H9 (cell line): ENCODE measurements around the gene TATDN2. TPM values are rescaled to one million over a fixed set of nuclear protein-coding genes. Genes with fewer than 3 reads are reported as not detected.

Experiments
- DNase-seq: peaks from one replicate; pipeline ENCODE4 v3.0.0-alpha.2; 2017
- H2AFZ ChIP-seq: one replicate; pipeline ENCODE4 v1.6.1; 2013; ENCODE audit warnings: mild to moderate bottlenecking, low read length, control low read depth, moderate library complexity
- H2AK5ac ChIP-seq: 2 replicates; pipeline ENCODE4 v1.6.1; 2013; ENCODE audit warnings: low read length, control low read depth, mixed read lengths; ENCODE audit not compliant: insufficient read length
- H2BK120ac ChIP-seq: one replicate; pipeline ENCODE4 v1.6.1; 2013; ENCODE audit warnings: low read depth, mild to moderate bottlenecking, low read length, control low read depth, inconsistent platforms; ENCODE audit not compliant: poor library complexity, severe bottlenecking
- H2BK12ac ChIP-seq: 2 replicates; pipeline ENCODE4 v1.6.1; 2013; ENCODE audit warnings: low read length, control low read depth, mixed read lengths, low read depth; ENCODE audit not compliant: insufficient read length
- H2BK15ac ChIP-seq: 2 replicates; pipeline ENCODE4 v1.6.1; 2013; ENCODE audit warnings: low read depth, low read length, control low read depth
- H2BK20ac ChIP-seq: one replicate; pipeline ENCODE4 v1.6.1; 2013; ENCODE audit warnings: low read depth, mild to moderate bottlenecking, low read length, control low read depth, inconsistent platforms; ENCODE audit not compliant: poor library complexity, severe bottlenecking
- H2BK5ac ChIP-seq: 2 replicates; pipeline ENCODE4 v1.6.1; 2013; ENCODE audit warnings: low read length, control low read depth, mixed read lengths; ENCODE audit not compliant: insufficient read length
- H3K14ac ChIP-seq: 2 replicates; pipeline ENCODE4 v1.6.1; 2013; ENCODE audit warnings: low read length, control low read depth; ENCODE audit not compliant: insufficient read depth
- H3K18ac ChIP-seq: 2 replicates; pipeline ENCODE4 v1.6.1; 2013; ENCODE audit warnings: low read depth, mild to moderate bottlenecking, mixed read lengths, low read length, control low read depth; ENCODE audit not compliant: insufficient read length
- H3K23ac ChIP-seq: 2 replicates; pipeline ENCODE4 v1.6.1; 2013; ENCODE audit warnings: low read length, control low read depth, mixed read lengths, low read depth; ENCODE audit not compliant: insufficient read length
- H3K23me2 ChIP-seq: 2 replicates; pipeline ENCODE4 v1.6.1; 2013; ENCODE audit warnings: low read depth, mild to moderate bottlenecking, mixed read lengths, low read length, control low read depth; ENCODE audit not compliant: insufficient read length, poor library complexity, severe bottlenecking
- H3K27ac ChIP-seq: 2 replicates; pipeline ENCODE4 v1.5.1; 2013; ENCODE audit warnings: low read length, control low read depth, mixed read lengths, low read depth; ENCODE audit not compliant: insufficient read length
- H3K27me3 ChIP-seq: 2 replicates; pipeline ENCODE4 v1.6.1; 2013; ENCODE audit warnings: low read length, control low read depth, inconsistent platforms; ENCODE audit not compliant: insufficient read depth
- H3K4ac ChIP-seq: 2 replicates; pipeline ENCODE4 v1.6.1; 2013; ENCODE audit warnings: low read depth, mild to moderate bottlenecking, control low read depth, inconsistent platforms, low read length, moderate library complexity
- H3K4me1 ChIP-seq: 2 replicates; pipeline ENCODE4 v1.6.1; 2013; ENCODE audit warnings: low read length, control low read depth, inconsistent platforms; ENCODE audit not compliant: insufficient read depth
- H3K4me2 ChIP-seq: 2 replicates; pipeline ENCODE4 v1.6.1; 2013; ENCODE audit warnings: low read length, control low read depth, mixed read lengths; ENCODE audit not compliant: insufficient read length, insufficient read depth
- H3K56ac ChIP-seq: 2 replicates; pipeline ENCODE4 v1.6.1; 2013; ENCODE audit warnings: low read depth, mild to moderate bottlenecking, mixed read lengths, low read length, control low read depth; ENCODE audit not compliant: insufficient read length
- H3K79me1 ChIP-seq: 2 replicates; pipeline ENCODE4 v1.6.1; 2013; ENCODE audit warnings: low read depth, mild to moderate bottlenecking, moderate library complexity, low read length, control low read depth, inconsistent platforms; ENCODE audit not compliant: insufficient read depth, poor library complexity, severe bottlenecking
- H3K79me2 ChIP-seq: 2 replicates; pipeline ENCODE4 v1.6.1; 2013; ENCODE audit warnings: low read length, control low read depth, inconsistent platforms; ENCODE audit not compliant: insufficient read depth
- H3K9ac ChIP-seq: 2 replicates; pipeline ENCODE4 v1.6.1; 2013; ENCODE audit warnings: low read length, control low read depth, mixed read lengths; ENCODE audit not compliant: insufficient read length; ENCODE audit errors: extremely low read depth
- H3K9me3 ChIP-seq: one replicate; pipeline ENCODE4 v1.6.1; 2013; ENCODE audit warnings: low read depth, low read length, inconsistent platforms; ENCODE audit not compliant: control insufficient read depth
- H3T11ph ChIP-seq: one replicate; pipeline ENCODE4 v1.6.1; 2013; ENCODE audit warnings: mild to moderate bottlenecking, low read length, control low read depth, inconsistent platforms
- H4K20me1 ChIP-seq: one replicate; pipeline ENCODE4 v1.6.1; 2013; ENCODE audit not compliant: control insufficient read depth, insufficient read length, insufficient read depth
- H4K5ac ChIP-seq: 2 replicates; pipeline ENCODE4 v1.6.1; 2013; ENCODE audit warnings: low read depth, mild to moderate bottlenecking, mixed read lengths, low read length, control low read depth; ENCODE audit not compliant: insufficient read length
- H4K8ac ChIP-seq: replicated peaks from 2 replicates; pipeline ENCODE4 v1.6.1; 2013; ENCODE audit warnings: low read length, control low read depth, mixed read lengths, low read depth; ENCODE audit not compliant: insufficient read length
- H4K91ac ChIP-seq: 2 replicates; pipeline ENCODE4 v1.6.1; 2013; ENCODE audit warnings: low read depth, mild to moderate bottlenecking, moderate library complexity, mixed read lengths, low read length, control low read depth; ENCODE audit not compliant: insufficient read length
- H3K27ac Mint-ChIP-seq, 3 experiments: 2 replicates in 2 of 3; 3 replicates in 1 of 3; pipeline ENCODE4 v1.8.0; 2020 to 2021; ENCODE audit warnings: mixed read lengths in 3 of 3, mild to moderate bottlenecking in 1 of 3, moderate library complexity in 1 of 3
- H3K27me3 Mint-ChIP-seq: 2 replicates; pipeline ENCODE4 v1.8.0; 2021; ENCODE audit warnings: low read depth, mild to moderate bottlenecking, moderate library complexity, mixed read lengths
- H3K36me3 Mint-ChIP-seq, 3 experiments: 2 replicates in 2 of 3; 3 replicates in 1 of 3; pipeline ENCODE4 v1.8.0; 2020 to 2021; ENCODE audit warnings: low read depth in 3 of 3, mixed read lengths in 3 of 3; ENCODE audit not compliant: insufficient read depth in 1 of 3
- H3K4me1 Mint-ChIP-seq, 2 experiments: 2 replicates each; pipeline ENCODE4 v1.8.0; 2020; ENCODE audit warnings: mixed read lengths in 2 of 2
- H3K4me3 Mint-ChIP-seq, 2 experiments: 2 replicates in 1 of 2; 3 replicates in 1 of 2; pipeline ENCODE4 v1.8.0; 2020 to 2021; ENCODE audit warnings: mild to moderate bottlenecking in 2 of 2, mixed read lengths in 2 of 2, moderate library complexity in 1 of 2
- H3K9me3 Mint-ChIP-seq, 2 experiments: 2 replicates in 1 of 2; 3 replicates in 1 of 2; pipeline ENCODE4 v1.8.0; 2020; ENCODE audit warnings: mild to moderate bottlenecking in 2 of 2, mixed read lengths in 2 of 2, moderate library complexity in 1 of 2
- WGBS: extraction: QIAGEN DNeasy Blood & Tissue Kit; methylation state at CpG from one replicate; pipeline ENCODE4 v1.1.7; 2013; ENCODE audit warnings: missing lambda C conversion rate, low lambda C conversion rate, mixed read lengths; ENCODE audit not compliant: insufficient read length; ENCODE audit errors: extremely low coverage; 5-methylcytosine and 5-hydroxymethylcytosine counted together
- total RNA-seq: library from RNA; stranded (reverse); gene quantifications from 2 replicates; pipeline ENCODE4 v1.2.1, GENCODE V29; 2021
- TF ChIP-seq, protein P1 (sequence below): fragments of 200-600 bp; sonication (generic); conservative IDR thresholded peaks from 3 replicates; pipeline ENCODE4 v1.8.0; 2021; ENCODE audit warnings: antibody characterized with exemption, mild to moderate bottlenecking

TATDN2 gene
- total RNA-seq, 1 experiment from 2014 or later = 34.4 TPM

DNA sequence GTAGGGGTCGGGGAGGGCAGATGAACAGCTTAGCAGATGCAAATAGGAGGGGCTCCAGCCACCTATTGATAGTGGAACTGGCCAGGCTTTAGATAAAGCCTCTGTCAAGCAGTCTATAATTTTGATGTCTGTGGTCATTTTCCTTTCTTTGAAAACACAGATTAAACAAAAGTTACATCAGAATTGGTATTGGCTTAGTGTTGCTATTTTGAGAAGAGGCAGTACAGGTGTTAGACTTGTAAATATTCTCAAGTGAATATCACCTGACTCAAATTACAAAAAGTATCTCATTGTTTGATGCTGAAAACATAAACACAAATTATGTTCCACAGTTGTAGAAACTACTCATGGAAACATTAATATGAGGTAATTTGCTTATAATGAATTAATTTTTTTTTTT lies 26.3 kb downstream of the TATDN2 start:
- H3K56ac ChIP-seq = no peak overlapping the region
- no peaks in the 10 kb centered on the region for H3K9me3 Mint-ChIP-seq
- no CpG with 5 or more reads among the region's 1 CpG for WGBS

More for the DNA sequence above, 26.3 kb downstream of the TATDN2 start:
- Histone ChIP-seq H3K4ac (no peak overlapping the region), H4K20me1 (no peaks in the 10 kb centered on the region), H3K9ac (no peak overlapping the region), H3K27ac (no peak overlapping the region), H3K14ac (no peak overlapping the region), H3K18ac (no peak overlapping the region), H2AFZ (no peak overlapping the region), H3K9me3 (no peaks in the 10 kb centered on the region), H3K23me2 (no peaks in the 10 kb centered on the region), H2BK20ac (no peak overlapping the region), H3K4me1 (no peaks in the 10 kb centered on the region), H2BK12ac (no peak overlapping the region), H2BK120ac (no peak overlapping the region), H3K79me2 (peaks cover 5% of the 10 kb centered on the region; the same call in 1 of the 2 replicates), H2BK15ac (no peak overlapping the region), H4K91ac (no peak overlapping the region), H3K79me1 (peaks cover 4% of the 10 kb centered on the region), H4K8ac (no peak overlapping the region), H3K4me2 (no peak overlapping the region), H3T11ph (no peak overlapping the region), H4K5ac (no peak overlapping the region), H3K23ac (no peak overlapping the region), H2AK5ac (no peak overlapping the region), H3K27me3 (no peaks in the 10 kb centered on the region), H2BK5ac (no peak overlapping the region)
- no peaks in the 10 kb centered on the region; the same call in 1 of the 2 replicates for H3K27me3 Mint-ChIP-seq
- peaks cover 0 to 2% of the 10 kb centered on the region in 2 experiments; a peak in 1 of 4 replicates for H3K4me1 Mint-ChIP-seq
- peaks cover 18 to 65% (median 40%) of the 10 kb centered on the region in 3 experiments; a peak in 6 of 7 replicates for H3K36me3 Mint-ChIP-seq
- H3K27ac Mint-ChIP-seq = no peak overlapping the region
- H3K4me3 Mint-ChIP-seq = no peak overlapping the region
- TF ChIP-seq, protein P1, sequence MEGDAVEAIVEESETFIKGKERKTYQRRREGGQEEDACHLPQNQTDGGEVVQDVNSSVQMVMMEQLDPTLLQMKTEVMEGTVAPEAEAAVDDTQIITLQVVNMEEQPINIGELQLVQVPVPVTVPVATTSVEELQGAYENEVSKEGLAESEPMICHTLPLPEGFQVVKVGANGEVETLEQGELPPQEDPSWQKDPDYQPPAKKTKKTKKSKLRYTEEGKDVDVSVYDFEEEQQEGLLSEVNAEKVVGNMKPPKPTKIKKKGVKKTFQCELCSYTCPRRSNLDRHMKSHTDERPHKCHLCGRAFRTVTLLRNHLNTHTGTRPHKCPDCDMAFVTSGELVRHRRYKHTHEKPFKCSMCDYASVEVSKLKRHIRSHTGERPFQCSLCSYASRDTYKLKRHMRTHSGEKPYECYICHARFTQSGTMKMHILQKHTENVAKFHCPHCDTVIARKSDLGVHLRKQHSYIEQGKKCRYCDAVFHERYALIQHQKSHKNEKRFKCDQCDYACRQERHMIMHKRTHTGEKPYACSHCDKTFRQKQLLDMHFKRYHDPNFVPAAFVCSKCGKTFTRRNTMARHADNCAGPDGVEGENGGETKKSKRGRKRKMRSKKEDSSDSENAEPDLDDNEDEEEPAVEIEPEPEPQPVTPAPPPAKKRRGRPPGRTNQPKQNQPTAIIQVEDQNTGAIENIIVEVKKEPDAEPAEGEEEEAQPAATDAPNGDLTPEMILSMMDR = no peak
- DNase-seq = no peak
